ENCODE data around the gene CEPT1. TPM values are rescaled to one million over a fixed set of nuclear protein-coding genes. Genes with fewer than 3 reads are reported as not detected.

Gene CEPT1
- total and polyA plus RNA-seq, 2 of the 8 experiments (the other 6 are each of a cell fraction or from before 2014, with no cell fraction given), result 18.5 to 28.6 TPM

GRCh38 chr1:111190931-111191451, 51.0 kb downstream of the CEPT1 start:
- Histone ChIP-seq H4K91ac (replicated peaks; ENCODE audit: insufficient read length, low read length) (no peak overlapping the region), H3K9me3 (ENCODE audit: insufficient read depth in 2 of 2, low read depth in 1 of 2, low read length in 1 of 2) (no peaks in the 10 kb centered on the region), H2BK12ac (ENCODE audit: low read depth, low read length) (no peak overlapping the region), H3K27ac (ENCODE audit: low read depth, low read length) (no peak overlapping the region), H3K56ac (replicated peaks; ENCODE audit: insufficient read length, low read depth, low read length) (no peak overlapping the region), H4K20me1 (replicated peaks in 1 of 2; ENCODE audit: control insufficient read depth in 1 of 2, insufficient read depth in 2 of 2, low read length in 2 of 2) (no peaks in the 10 kb centered on the region), H3K79me2 (ENCODE audit: control insufficient read depth in 1 of 2, insufficient read depth in 2 of 2, low read length in 2 of 2) (no peaks in the 10 kb centered on the region), H3K4me2 (ENCODE audit: insufficient read depth in 1 of 2, low read depth in 2 of 2, low read length in 2 of 2) (no peak overlapping the region), H3K36me3 (ENCODE audit: control insufficient read depth in 2 of 4, insufficient read depth in 4 of 4, low read length in 3 of 4) (peaks cover 0 to 8% (median 4%) of the 10 kb centered on the region in 4 experiments; a peak in 5 of 8 replicates), H3K27me3 (replicated peaks in 1 of 4; ENCODE audit: control insufficient read depth in 3 of 4, extremely low read depth in 1 of 4, insufficient read depth in 3 of 4, low read length in 3 of 4) (peaks cover 0 to 1% (median 0%) of the 10 kb centered on the region in 4 experiments; a peak in 1 of 7 replicates), H3K4me1 (replicated peaks in 1 of 4; ENCODE audit: control insufficient read depth in 3 of 4, insufficient read depth in 4 of 4, low read length in 3 of 4) (no peaks in the 10 kb centered on the region), H2BK15ac (ENCODE audit: low read length) (no peak overlapping the region), H3K23ac (ENCODE audit: insufficient read length) (no peak overlapping the region), H2BK20ac (ENCODE audit: low read length) (no peak overlapping the region), H3K4me3 (ENCODE audit: extremely low read depth in 1 of 4, insufficient read depth in 2 of 4, low read depth in 3 of 4, low read length in 4 of 4) (no peak overlapping the region), H3K79me1 (ENCODE audit: low read depth, low read length) (no peaks in the 10 kb centered on the region), H3K18ac (ENCODE audit: extremely low read depth, low read length) (no peak overlapping the region), H3K9ac (replicated peaks in 1 of 4; ENCODE audit: extremely low read depth in 1 of 4, low read depth in 3 of 4, low read length in 3 of 4) (no peak overlapping the region), H3K14ac (ENCODE audit: insufficient read length) (no peak overlapping the region), H2BK120ac (replicated peaks; ENCODE audit: low read depth, low read length) (no peak overlapping the region), H3K23me2 (ENCODE audit: low read depth, low read length) (no peaks in the 10 kb centered on the region), H3K4ac (replicated peaks; ENCODE audit: insufficient read length, low read depth, low read length) (no peak overlapping the region), H2AFZ (ENCODE audit: low read length) (no peak overlapping the region), H2AK5ac (ENCODE audit: low read depth, low read length) (no peak overlapping the region), H4K5ac (ENCODE audit: insufficient read length, low read depth, low read length) (no peak overlapping the region), H4K8ac (ENCODE audit: extremely low read depth, insufficient read depth, low read length) (no peak overlapping the region), H2BK5ac (ENCODE audit: low read depth, low read length) (no peak overlapping the region)
- FAIRE-seq (no peak), DNase-seq (ENCODE audit: low read depth in 1 of 2, low spot score in 2 of 2) (no peak)
- ChIA-PET POLR2A (ENCODE audit: partially characterized antibody) (interaction anchor here (0.9 to 1.8 kb wide), 4 partner anchors 13 to 52 kb away, joined by 3 to 4 read pairs (median 3); no protein-coding TSS in a partner anchor), CTCF (ENCODE audit: partially characterized antibody) (interaction anchor here (0.9 to 1.7 kb wide), 3 partner anchors 9 to 209 kb away, joined by 3 to 5 read pairs (median 5); partner anchors contain the start of genes CHI3L2 and DENND2D)
- WGBS, 2 experiments (ENCODE audit: extremely low coverage in 1 of 2, insufficient coverage in 1 of 2, insufficient read length in 1 of 2, insufficient replicate concordance in 2 of 2, low coverage in 1 of 2, low lambda C conversion rate in 2 of 2, missing lambda C conversion rate in 1 of 2), result 87% methylated on average over 2 of the region's 2 CpGs; no CpG with 5 or more reads in 1 of the 2 experiments
- TF ChIP-seq SRF (IDR thresholded peaks at IDR 0.05; ENCODE audit: low read depth, low read length), result no peak
- no peak for TF ChIP-seq E2F6 (IDR thresholded peaks at IDR 0.05)
- no peak for TF ChIP-seq TCF12 (IDR thresholded peaks at IDR 0.05; ENCODE audit: low read depth, low read length)
- TF ChIP-seq CREB1 (IDR thresholded peaks at IDR 0.05), result no peak
- TF ChIP-seq CEBPB (IDR thresholded peaks at IDR 0.05; ENCODE audit: low read depth, low read length), result no peak
- TF ChIP-seq BCL11A (IDR thresholded peaks at IDR 0.05; ENCODE audit: low read depth in 2 of 2, low read length in 2 of 2), result no peak
- no peak for TF ChIP-seq BRCA1 (IDR thresholded peaks at IDR 0.05; ENCODE audit: low read depth, low read length)
- TF ChIP-seq ATF2 (IDR thresholded peaks at IDR 0.05; ENCODE audit: low read length), result no peak
- no peak for TF ChIP-seq SIRT6 (IDR thresholded peaks at IDR 0.05; ENCODE audit: low read length)
- no peak for TF ChIP-seq FOSL1 (IDR thresholded peaks at IDR 0.05; ENCODE audit: insufficient read depth, low read depth, low read length)
- TF ChIP-seq MAFK (IDR thresholded peaks at IDR 0.05; ENCODE audit: low read depth, low read length), result no peak
- TF ChIP-seq ASH2L (IDR thresholded peaks at IDR 0.05; ENCODE audit: low read length), result no peak
- TF ChIP-seq JUN (IDR thresholded peaks at IDR 0.05; ENCODE audit: low read depth, low read length), result no peak
